Keratinocyte (primary cell): ENCODE data around the gene TAX1BP3.

ENCODE experiments used
- EZH2 ChIP-seq: IDR thresholded peaks from one replicate; pipeline ENCODE4 v1.6.1; 2012; ENCODE audit warnings: inconsistent platforms, mild to moderate bottlenecking, low read length, moderate library complexity
- TF ChIP-seq, protein P1 (sequence below), 3 experiments: IDR thresholded peaks in 1 of 3; conservative IDR thresholded peaks in 1 of 3; optimal IDR thresholded peaks in 1 of 3; 2 replicates in 2 of 3; 3 replicates in 1 of 3; pipeline versions ENCODE3 to v1.5.1; 2011; ENCODE audit warnings: low read length in 3 of 3, mild to moderate bottlenecking in 3 of 3, moderate library complexity in 2 of 3, control low read depth in 1 of 3, inconsistent platforms in 1 of 3; ENCODE audit not compliant: insufficient read depth in 2 of 3; ENCODE audit errors: extremely low read depth in 1 of 3

DNA sequence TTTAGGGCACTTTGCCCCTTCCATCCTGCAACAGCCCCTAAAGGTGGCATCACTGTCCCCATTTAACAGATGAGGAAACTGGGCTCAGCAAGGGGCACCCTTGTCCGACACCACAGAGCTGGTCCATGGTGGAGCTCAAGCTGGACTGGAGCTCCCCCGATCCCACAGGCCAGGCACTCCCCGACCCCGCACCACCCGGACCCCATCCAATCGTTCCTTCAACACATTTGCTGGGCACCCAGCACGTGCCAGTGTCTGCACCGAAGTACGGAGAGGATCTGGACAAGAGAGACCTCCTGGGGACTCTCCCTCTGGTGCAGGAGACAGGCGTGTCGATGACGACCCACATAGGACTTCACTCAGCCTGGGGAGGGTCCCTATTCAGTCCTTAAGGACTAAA is 13.7 kb upstream of the TAX1BP3 start:
- TF ChIP-seq, protein P1, sequence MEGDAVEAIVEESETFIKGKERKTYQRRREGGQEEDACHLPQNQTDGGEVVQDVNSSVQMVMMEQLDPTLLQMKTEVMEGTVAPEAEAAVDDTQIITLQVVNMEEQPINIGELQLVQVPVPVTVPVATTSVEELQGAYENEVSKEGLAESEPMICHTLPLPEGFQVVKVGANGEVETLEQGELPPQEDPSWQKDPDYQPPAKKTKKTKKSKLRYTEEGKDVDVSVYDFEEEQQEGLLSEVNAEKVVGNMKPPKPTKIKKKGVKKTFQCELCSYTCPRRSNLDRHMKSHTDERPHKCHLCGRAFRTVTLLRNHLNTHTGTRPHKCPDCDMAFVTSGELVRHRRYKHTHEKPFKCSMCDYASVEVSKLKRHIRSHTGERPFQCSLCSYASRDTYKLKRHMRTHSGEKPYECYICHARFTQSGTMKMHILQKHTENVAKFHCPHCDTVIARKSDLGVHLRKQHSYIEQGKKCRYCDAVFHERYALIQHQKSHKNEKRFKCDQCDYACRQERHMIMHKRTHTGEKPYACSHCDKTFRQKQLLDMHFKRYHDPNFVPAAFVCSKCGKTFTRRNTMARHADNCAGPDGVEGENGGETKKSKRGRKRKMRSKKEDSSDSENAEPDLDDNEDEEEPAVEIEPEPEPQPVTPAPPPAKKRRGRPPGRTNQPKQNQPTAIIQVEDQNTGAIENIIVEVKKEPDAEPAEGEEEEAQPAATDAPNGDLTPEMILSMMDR (optimal IDR thresholded peaks at IDR 0.05 in 1 of 3, IDR thresholded peaks at IDR 0.05 in 1 of 3, conservative IDR thresholded peaks at IDR 0.05 in 1 of 3; ENCODE audit: extremely low read depth in 1 of 3, insufficient read depth in 2 of 3, low read length in 3 of 3): no peak
- no peak for TF ChIP-seq EZH2
